ENCODE data around the gene STT3B.
"Not testable (repeated sequence)": the region's sequence is repeated elsewhere in the genome, so short reads cannot be mapped to it uniquely, and the experiment has no call there.

The STT3B gene

GRCh38 chr3:31592764-31593163 lies 60.0 kb downstream of the STT3B start:
- TF ChIP-seq CTCF (IDR thresholded peaks at IDR 0.05) (no peak), ZFX (IDR thresholded peaks at IDR 0.05; ENCODE audit: borderline replicate concordance) (no peak)
- H3K27ac ChIP-seq, result no peak overlapping the region

- no peak overlapping the region for H3K27ac ChIP-seq
- TF ChIP-seq ZFX (IDR thresholded peaks at IDR 0.05; ENCODE audit: borderline replicate concordance) (no peak), CTCF (IDR thresholded peaks at IDR 0.05) (no peak)
Measured at GRCh38 chr3:31596176-31596575, 63.5 kb downstream of the STT3B start.

- no peak for TF ChIP-seq ZFX (IDR thresholded peaks at IDR 0.05; ENCODE audit: borderline replicate concordance)
- no peak for TF ChIP-seq CTCF (IDR thresholded peaks at IDR 0.05)
- no peak overlapping the region for H3K27ac ChIP-seq
Measured at GRCh38 chr3:31600431-31600830, 67.7 kb downstream of the STT3B start.

GRCh38 chr3:31605333-31605732 lies 72.6 kb downstream of the STT3B start:
- not testable (repeated sequence) for H3K27ac ChIP-seq

GRCh38 chr3:31606453-31606852 lies 73.7 kb downstream of the STT3B start:
- no peak overlapping the region for H3K27ac ChIP-seq
- TF ChIP-seq CTCF (IDR thresholded peaks at IDR 0.05) (no peak), ZFX (IDR thresholded peaks at IDR 0.05; ENCODE audit: borderline replicate concordance) (no peak)

- TF ChIP-seq CTCF (IDR thresholded peaks at IDR 0.05), result peak; percentile 74
- TF ChIP-seq ZFX (IDR thresholded peaks at IDR 0.05; ENCODE audit: borderline replicate concordance), result no peak
- no peak overlapping the region for H3K27ac ChIP-seq
Measured at GRCh38 chr3:31610700-31611275, 78.1 kb downstream of the STT3B start.

GRCh38 chr3:31613177-31613576 lies 80.5 kb downstream of the STT3B start:
- TF ChIP-seq CTCF (IDR thresholded peaks at IDR 0.05) (no peak), ZFX (IDR thresholded peaks at IDR 0.05; ENCODE audit: borderline replicate concordance) (no peak)
- no peak overlapping the region for H3K27ac ChIP-seq

- no peak overlapping the region for H3K27ac ChIP-seq
- TF ChIP-seq ZFX (IDR thresholded peaks at IDR 0.05; ENCODE audit: borderline replicate concordance) (no peak), CTCF (IDR thresholded peaks at IDR 0.05) (no peak)
Measured at GRCh38 chr3:31613654-31614053, 80.9 kb downstream of the STT3B start.

All from 22Rv1 (cell line).